ENCODE data around the gene TBC1D21.

The TBC1D21 gene

GRCh38 chr15:73908030-73908821 lies 34.9 kb downstream of the TBC1D21 start:
- peak; percentile 49 to 61 (median 51) for DNase-seq (ENCODE audit: low read depth in 3 of 3)

- DNase-seq (ENCODE audit: low read depth in 3 of 3): no peak
These were observed 35.4 kb downstream of the TBC1D21 start for GRCh38 chr15:73908822-73909122.

- no peak for DNase-seq (ENCODE audit: low read depth in 3 of 3)
These were observed 36.3 kb downstream of the TBC1D21 start for GRCh38 chr15:73909651-73910050.

- no peak for DNase-seq (ENCODE audit: low read depth in 3 of 3)
These were observed 37.3 kb downstream of the TBC1D21 start for GRCh38 chr15:73910522-73911303.

DNA sequence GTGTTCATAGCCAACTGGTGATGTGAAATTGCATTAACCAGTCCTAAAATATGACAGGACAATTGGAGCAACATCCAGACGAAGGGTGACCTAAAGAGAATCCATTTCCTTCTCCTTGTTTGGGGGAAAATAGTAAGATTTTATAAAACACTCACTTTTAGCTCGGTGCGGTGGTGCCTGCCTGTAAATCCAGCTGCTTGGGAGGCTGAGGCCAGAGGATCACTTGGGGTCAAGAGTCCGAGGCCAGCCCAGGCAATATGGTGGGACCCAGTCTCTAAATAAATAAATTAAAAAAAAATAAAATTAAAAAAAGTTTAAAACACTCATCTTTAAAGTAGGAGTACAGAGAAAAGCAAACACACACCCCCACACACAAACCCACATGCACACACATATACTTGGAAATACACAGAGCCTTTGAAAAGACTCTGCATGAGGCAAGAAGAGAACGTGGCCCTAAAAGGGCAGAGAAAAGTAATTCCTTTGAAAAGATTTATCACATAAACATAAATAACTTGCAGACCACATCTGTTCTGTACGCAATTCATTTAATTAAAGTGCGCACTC lies 38.7 kb downstream of the TBC1D21 start:
- no peak for DNase-seq (ENCODE audit: low read depth in 3 of 3)

- DNase-seq (ENCODE audit: low read depth in 3 of 3): no peak
These were observed 40.8 kb downstream of the TBC1D21 start for GRCh38 chr15:73914145-73914544.

GRCh38 chr15:73915082-73915481 lies 41.7 kb downstream of the TBC1D21 start:
- DNase-seq (ENCODE audit: low read depth in 3 of 3): no peak

- DNase-seq (ENCODE audit: low read depth in 3 of 3): no peak
These were observed 45.4 kb downstream of the TBC1D21 start for GRCh38 chr15:73918784-73919183.

DNA sequence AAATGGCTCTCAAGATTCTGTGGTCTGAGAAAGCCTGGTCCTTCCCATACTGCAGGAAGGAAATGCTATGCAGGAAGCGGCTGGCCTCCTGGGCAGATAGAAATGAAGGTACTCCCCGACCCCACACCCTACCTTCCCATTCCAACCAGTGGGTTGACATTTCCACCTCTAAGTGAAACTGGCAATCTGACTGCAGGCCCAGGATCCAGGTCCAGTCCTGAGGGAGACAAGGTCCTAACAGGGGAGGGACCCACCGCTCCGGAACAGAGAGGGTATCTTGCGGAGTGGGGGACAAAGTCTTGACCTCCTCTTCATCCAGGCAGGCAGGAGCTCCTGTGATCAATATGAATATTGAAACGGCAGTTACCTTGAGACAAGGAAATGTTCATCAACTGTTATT lies 46.3 kb downstream of the TBC1D21 start:
- no peak for DNase-seq (ENCODE audit: low read depth in 3 of 3)

- DNase-seq (ENCODE audit: low read depth in 3 of 3): no peak
These were observed 48.0 kb downstream of the TBC1D21 start for GRCh38 chr15:73921254-73921925.

DNA sequence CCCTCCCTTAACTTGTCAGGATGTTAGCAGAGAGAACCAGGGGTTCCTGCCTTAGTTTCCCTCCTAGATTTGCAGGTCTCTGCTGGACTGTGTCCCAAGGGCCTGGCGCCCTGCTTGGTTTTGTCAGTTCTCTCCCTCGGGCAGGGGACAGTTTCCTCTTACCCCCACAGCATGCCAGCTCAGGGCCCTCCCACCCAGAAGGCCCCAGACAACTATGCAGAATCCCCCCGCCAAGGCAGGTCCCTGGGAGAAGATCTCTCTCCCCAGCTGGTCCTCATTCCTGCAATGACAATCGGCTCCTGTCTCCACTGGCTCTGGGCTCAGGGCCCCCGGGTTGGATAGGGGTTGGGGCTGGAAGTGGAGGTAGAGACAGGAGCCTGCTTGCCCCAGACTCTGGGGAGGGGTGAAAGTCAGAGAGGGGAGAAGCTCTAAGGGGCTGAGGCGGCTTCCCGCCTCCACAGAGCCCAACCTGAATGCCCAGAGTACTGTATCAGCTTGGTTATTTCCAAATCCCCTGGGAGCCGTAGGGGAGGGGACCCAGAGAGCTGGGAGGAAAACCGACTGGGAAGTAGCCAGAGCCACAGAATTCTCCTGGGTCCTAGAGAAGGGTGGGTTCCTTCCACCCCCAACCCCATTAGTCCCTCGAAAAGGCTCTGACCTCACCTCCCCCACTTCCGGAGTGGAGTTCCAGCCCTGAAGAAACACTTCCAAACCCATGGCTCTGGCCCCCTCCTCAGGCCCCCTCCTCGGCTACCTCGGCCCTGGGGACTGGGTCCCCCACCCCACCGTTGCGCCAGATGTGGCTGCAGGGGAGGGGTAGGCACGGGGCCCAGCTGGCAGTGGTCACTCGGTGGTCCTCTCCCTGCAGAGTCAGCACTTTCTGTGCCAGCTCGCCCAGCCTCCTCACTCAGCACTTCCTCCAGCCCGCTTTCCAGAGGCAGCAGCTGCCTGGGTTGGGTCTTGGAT lies 49.1 kb downstream of the TBC1D21 start:
- DNase-seq (ENCODE audit: low read depth in 3 of 3): no peak

- DNase-seq (ENCODE audit: low read depth in 3 of 3): no peak
These were observed 49.8 kb downstream of the TBC1D21 start for GRCh38 chr15:73923156-73923487.

DNA sequence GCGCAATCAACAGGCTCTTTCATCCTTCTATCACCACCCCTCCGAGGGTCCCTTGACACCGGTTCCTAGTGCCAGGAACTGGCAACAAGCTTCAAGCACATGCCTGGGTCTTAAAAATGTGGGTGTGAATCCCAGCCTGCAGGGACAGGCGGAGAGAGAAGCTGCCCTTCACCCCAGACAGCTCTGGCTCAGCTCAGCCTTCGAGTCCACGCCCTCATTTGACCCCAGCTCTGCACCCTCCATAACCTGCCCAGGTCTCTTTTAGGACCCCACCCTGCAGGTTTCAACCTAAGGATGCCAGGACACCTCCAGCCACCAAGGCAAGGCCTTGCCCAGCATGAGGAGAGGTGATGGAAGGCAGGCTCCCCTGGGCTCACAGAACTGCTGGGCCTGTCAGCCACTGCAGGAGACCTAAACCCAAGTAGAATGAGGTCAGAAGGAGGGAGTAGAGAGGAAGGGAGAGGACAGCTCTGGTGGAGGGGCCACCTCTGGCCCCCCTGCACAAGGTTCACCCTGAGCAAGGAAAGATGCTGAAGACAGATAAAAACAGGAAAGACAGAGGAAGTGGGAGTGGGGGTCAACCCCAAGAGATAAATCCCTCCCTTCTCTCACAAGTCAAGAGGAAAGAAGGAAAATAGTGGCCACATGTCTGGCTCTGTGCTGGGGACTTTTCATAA lies 50.3 kb downstream of the TBC1D21 start:
- no peak for DNase-seq (ENCODE audit: low read depth in 3 of 3)

- DNase-seq (ENCODE audit: low read depth in 3 of 3): no peak
These were observed 51.0 kb downstream of the TBC1D21 start for GRCh38 chr15:73924171-73924921.

DNA sequence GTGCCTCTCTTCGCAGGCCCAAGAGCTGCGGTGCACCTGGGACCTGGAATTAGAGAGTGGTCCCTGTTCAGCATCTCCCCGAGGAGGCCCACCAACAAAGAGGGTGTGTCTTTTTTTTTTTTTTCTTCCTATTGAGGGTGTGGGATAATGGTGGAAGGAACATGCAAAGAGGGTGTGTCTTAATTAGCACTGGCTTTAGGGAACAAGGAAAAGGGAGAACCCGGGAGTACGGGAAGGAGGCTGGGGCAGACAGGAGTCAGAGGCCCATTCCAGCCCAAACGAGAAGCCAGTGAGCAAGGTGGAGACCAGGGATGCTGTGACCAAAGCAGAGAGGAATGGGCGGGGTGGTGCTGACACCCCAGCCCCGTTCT lies 52.5 kb downstream of the TBC1D21 start:
- DNase-seq (ENCODE audit: low read depth in 3 of 3): no peak

- DNase-seq (ENCODE audit: low read depth in 3 of 3): no peak
These were observed 53.0 kb downstream of the TBC1D21 start, which contains the start of gene LOXL1 for GRCh38 chr15:73926219-73927002. TSS of gene LOXL1 (plus strand) at chr15:73926462. CDS start at chr15:73926784, 322 bp downstream.

DNA sequence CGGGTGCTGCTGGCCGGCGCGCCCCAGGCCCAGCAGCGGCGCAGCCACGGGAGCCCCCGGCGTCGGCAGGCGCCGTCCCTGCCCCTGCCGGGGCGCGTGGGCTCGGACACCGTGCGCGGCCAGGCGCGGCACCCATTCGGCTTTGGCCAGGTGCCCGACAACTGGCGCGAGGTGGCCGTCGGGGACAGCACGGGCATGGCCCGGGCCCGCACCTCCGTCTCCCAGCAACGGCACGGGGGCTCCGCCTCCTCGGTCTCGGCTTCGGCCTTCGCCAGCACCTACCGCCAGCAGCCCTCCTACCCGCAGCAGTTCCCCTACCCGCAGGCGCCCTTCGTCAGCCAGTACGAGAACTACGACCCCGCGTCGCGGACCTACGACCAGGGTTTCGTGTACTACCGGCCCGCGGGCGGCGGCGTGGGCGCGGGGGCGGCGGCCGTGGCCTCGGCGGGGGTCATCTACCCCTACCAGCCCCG lies 53.7 kb downstream of the TBC1D21 start:
- DNase-seq (ENCODE audit: low read depth in 3 of 3): peak in 2 of 3 experiments; percentile 29 to 31

DNA sequence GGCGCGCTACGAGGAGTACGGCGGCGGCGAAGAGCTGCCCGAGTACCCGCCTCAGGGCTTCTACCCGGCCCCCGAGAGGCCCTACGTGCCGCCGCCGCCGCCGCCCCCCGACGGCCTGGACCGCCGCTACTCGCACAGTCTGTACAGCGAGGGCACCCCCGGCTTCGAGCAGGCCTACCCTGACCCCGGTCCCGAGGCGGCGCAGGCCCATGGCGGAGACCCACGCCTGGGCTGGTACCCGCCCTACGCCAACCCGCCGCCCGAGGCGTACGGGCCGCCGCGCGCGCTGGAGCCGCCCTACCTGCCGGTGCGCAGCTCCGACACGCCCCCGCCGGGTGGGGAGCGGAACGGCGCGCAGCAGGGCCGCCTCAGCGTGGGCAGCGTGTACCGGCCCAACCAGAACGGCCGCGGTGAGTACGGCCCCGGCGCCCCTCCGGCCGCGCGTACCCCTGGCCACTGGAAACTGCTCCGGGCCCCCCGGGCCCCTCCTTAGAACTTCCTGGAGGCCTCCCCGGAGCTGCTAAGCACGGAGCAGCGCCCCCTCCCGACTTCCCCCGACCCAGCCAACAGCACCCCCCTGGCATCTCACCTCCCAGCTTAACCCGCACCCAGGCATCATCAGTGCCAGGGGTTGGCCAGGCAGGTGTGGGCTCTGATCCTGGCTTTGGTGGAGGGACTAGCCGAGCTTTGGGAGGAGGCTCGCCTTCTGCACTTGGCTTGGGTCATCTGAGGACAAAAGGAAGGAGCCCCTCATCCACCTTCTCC lies 54.3 kb downstream of the TBC1D21 start:
- DNase-seq (ENCODE audit: low read depth in 3 of 3): peak; percentile 57 to 72 (median 65)

Data from stimulated activated CD4-positive, alpha-beta T cell treated with anti-CD3 and anti-CD28 coated beads, TNF-alpha, amount 100 ng/mL, for 4 hours (primary cell).